Measurements from ENCODE around the gene SRC. TPM values are rescaled to one million over a fixed set of nuclear protein-coding genes. Genes with fewer than 3 reads are reported as not detected.

SRC gene
- total RNA-seq, 1 experiment from 2014 or later: 55.6 TPM

DNA sequence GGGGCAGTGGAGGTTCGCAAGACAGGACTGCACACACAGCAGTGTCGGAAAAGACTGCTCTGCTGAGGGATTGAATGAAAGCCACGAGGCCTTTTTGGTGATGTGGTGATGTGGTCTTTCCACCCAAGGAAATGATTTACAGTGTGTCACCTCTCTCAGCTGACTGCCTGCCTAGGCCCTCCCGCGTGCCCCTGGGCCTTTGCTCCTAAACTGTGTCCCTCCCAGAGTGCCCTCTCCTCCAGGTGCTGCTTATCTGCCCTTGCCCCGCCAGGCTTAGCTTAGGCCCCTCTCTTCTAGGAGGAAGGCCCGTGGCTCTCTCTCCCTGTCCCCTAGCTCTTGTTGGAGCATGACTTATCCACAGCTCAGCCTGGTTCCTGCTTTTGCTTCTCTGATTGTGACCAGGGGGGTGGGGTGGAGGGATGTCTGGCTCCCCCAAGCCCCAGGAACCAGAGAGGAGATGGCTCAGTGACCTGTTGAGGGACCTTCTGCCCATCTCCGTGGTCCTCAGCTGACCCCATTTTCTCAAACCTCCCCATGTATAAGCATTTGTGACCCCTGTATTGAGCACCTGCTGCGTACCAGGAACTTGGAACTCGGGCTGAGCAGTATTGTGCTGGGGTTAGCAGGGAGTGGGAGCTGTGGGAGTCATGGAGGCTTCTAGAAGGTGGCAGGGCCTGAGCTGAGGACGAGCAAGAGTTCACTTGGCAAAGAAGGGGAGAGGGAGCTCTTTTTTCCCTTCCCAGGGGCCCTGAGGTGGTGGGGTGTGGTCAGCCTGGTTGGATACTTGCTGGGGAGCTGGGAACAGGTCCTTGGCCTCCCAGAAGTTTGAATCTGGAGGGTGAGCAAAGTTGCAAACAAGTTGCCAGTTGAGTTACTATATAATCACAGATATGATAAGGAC, 2.2 kb downstream of the SRC start:
- H3F3A ChIP-seq (ENCODE audit: low read length, unreplicated experiment): no peaks in the 10 kb centered on the region
- ChIA-PET CTCF (no interaction called here), POLR2A (ENCODE audit: unreplicated experiment) (no interaction called here)
- peaks cover 30% of the 10 kb centered on the region for H4K20me1 ChIP-seq (ENCODE audit: low read length)
- H3K79me2 ChIP-seq (ENCODE audit: low read length): peaks cover 78% of the 10 kb centered on the region
- H3K9ac ChIP-seq (ENCODE audit: low read length): no peak overlapping the region
- H3K27me3 ChIP-seq (ENCODE audit: low read length): no peaks in the 10 kb centered on the region
- peaks cover 34% of the 10 kb centered on the region for H3K4me1 ChIP-seq (ENCODE audit: insufficient read depth, low read length)
- no peak overlapping the region for H2AFZ ChIP-seq (ENCODE audit: low read length)
- TF ChIP-seq EZH2 (IDR thresholded peaks at IDR 0.05; ENCODE audit: low read length, unreplicated experiment): no peak
- TF ChIP-seq, protein P1, sequence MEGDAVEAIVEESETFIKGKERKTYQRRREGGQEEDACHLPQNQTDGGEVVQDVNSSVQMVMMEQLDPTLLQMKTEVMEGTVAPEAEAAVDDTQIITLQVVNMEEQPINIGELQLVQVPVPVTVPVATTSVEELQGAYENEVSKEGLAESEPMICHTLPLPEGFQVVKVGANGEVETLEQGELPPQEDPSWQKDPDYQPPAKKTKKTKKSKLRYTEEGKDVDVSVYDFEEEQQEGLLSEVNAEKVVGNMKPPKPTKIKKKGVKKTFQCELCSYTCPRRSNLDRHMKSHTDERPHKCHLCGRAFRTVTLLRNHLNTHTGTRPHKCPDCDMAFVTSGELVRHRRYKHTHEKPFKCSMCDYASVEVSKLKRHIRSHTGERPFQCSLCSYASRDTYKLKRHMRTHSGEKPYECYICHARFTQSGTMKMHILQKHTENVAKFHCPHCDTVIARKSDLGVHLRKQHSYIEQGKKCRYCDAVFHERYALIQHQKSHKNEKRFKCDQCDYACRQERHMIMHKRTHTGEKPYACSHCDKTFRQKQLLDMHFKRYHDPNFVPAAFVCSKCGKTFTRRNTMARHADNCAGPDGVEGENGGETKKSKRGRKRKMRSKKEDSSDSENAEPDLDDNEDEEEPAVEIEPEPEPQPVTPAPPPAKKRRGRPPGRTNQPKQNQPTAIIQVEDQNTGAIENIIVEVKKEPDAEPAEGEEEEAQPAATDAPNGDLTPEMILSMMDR (conservative IDR thresholded peaks at IDR 0.05; ENCODE audit: low read depth, low read length): no peak
- no peak for TF ChIP-seq EZH2phosphoT487 (IDR thresholded peaks at IDR 0.05; ENCODE audit: borderline replicate concordance, low read length)
- 0 out of 2 replicates have a peak, but pooled peaks cover 4% of the 10 kb centered on the region for H3K36me3 ChIP-seq (ENCODE audit: low read depth, low read length)
- peak overlapping the region; percentile 92 for H3K4me2 ChIP-seq (ENCODE audit: low read length)
- BruUV-seq (replicated peaks): no TSS peak
- ATAC-seq (no peak), DNase-seq (peak; percentile 23)
- H3K4me3 ChIP-seq (ENCODE audit: low read length): peak overlapping the region; percentile 70; the same call in 1 of the 2 replicates
- H3K9me2 ChIP-seq (replicated peaks; ENCODE audit: low read length): no peaks in the 10 kb centered on the region
- no peak overlapping the region for H3K27ac ChIP-seq (ENCODE audit: low read length)
- H3K9me3 ChIP-seq (ENCODE audit: low read length): no peaks in the 10 kb centered on the region
- intact Hi-C loops (cut with micrococcal nuclease): loop anchor here (5.0 kb wide), 2 partner anchors 34 to 51 kb away; no protein-coding TSS in a partner anchor

DNA sequence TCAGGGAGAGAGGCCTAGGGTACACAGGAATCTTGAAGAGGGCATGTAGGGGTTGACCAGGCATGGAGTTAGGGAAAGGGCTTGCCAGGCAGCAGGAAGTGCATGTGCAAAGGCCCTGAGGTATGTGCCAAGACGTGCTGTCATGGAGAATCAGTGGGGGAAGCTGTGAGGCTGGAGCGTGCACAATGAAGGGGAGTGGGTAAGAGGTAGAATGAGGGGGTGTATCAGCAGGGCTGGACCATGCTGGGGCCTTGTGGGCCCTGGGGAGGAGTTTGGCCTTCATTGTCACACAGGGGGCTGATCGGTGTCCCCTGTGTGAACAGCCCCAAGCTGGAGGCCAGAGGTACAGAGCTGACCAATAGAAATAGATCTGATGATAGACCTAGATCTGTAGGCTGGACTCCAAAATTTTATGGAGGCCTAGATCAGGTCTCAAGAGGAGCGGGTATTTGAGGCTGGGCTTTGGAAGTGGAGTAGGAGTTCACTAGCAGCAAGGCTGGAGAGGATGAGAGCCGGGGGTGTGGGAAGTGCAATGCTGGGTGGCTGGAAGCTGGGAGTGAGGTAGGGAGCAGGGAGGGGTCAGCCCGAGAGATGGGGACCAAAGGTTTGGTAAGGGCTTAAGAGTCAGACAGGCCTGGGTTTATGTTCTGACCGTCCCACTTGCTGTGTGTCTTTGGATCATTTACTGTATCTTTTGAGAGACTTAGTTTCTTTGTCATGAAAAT, 3.0 kb downstream of the SRC start:
- Histone ChIP-seq H3K4me1 (ENCODE audit: insufficient read depth, low read length) (peaks cover 26% of the 10 kb centered on the region), H3K79me2 (ENCODE audit: low read length) (peaks cover 86% of the 10 kb centered on the region), H3K9me2 (replicated peaks; ENCODE audit: low read length) (no peaks in the 10 kb centered on the region), H3K9me3 (ENCODE audit: low read length) (no peaks in the 10 kb centered on the region), H2AFZ (ENCODE audit: low read length) (no peak overlapping the region), H3K36me3 (ENCODE audit: low read depth, low read length) (peaks cover 7% of the 10 kb centered on the region; the same call in 1 of the 2 replicates), H3K27me3 (ENCODE audit: low read length) (no peaks in the 10 kb centered on the region), H3F3A (ENCODE audit: low read length, unreplicated experiment) (no peaks in the 10 kb centered on the region), H3K4me2 (ENCODE audit: low read length) (no peak overlapping the region), H4K20me1 (ENCODE audit: low read length) (peaks cover 30% of the 10 kb centered on the region), H3K27ac (ENCODE audit: low read length) (no peak overlapping the region), H3K9ac (ENCODE audit: low read length) (no peak overlapping the region), H3K4me3 (ENCODE audit: low read length) (no peak overlapping the region)
- ChIA-PET POLR2A (ENCODE audit: unreplicated experiment) (no interaction called here), CTCF (no interaction called here)
- intact Hi-C loops (cut with micrococcal nuclease): loop anchor here (5.0 kb wide), 2 partner anchors 33 to 52 kb away; no protein-coding TSS in a partner anchor
- TF ChIP-seq EZH2 (IDR thresholded peaks at IDR 0.05; ENCODE audit: low read length, unreplicated experiment) (no peak), EZH2phosphoT487 (IDR thresholded peaks at IDR 0.05; ENCODE audit: borderline replicate concordance, low read length) (no peak)
- TF ChIP-seq, protein P1 (conservative IDR thresholded peaks at IDR 0.05; ENCODE audit: low read depth, low read length): no peak
- DNase-seq: no peak
- BruUV-seq (replicated peaks): no TSS peak
- no peak for ATAC-seq

Data from PC-3 (cell line).